GM20431 (cell line): ENCODE results near the gene MBLAC1.

Experiments
- in situ Hi-C: fragments of 300-500 bp; cut with MseI, MboI; formaldehyde crosslinking; loops from one replicate; pipeline ENCODE4 v1.15.0; 2020; ENCODE audit warnings: low sequenced_read_pairs; ENCODE audit not compliant: unreplicated experiment

The MBLAC1 gene, protein sequence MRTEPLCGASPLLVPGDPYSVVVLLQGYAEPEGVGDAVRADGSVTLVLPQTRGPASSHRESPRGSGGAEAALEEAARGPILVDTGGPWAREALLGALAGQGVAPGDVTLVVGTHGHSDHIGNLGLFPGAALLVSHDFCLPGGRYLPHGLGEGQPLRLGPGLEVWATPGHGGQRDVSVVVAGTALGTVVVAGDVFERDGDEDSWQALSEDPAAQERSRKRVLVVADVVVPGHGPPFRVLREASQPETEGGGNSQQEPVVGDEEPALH

DNA sequence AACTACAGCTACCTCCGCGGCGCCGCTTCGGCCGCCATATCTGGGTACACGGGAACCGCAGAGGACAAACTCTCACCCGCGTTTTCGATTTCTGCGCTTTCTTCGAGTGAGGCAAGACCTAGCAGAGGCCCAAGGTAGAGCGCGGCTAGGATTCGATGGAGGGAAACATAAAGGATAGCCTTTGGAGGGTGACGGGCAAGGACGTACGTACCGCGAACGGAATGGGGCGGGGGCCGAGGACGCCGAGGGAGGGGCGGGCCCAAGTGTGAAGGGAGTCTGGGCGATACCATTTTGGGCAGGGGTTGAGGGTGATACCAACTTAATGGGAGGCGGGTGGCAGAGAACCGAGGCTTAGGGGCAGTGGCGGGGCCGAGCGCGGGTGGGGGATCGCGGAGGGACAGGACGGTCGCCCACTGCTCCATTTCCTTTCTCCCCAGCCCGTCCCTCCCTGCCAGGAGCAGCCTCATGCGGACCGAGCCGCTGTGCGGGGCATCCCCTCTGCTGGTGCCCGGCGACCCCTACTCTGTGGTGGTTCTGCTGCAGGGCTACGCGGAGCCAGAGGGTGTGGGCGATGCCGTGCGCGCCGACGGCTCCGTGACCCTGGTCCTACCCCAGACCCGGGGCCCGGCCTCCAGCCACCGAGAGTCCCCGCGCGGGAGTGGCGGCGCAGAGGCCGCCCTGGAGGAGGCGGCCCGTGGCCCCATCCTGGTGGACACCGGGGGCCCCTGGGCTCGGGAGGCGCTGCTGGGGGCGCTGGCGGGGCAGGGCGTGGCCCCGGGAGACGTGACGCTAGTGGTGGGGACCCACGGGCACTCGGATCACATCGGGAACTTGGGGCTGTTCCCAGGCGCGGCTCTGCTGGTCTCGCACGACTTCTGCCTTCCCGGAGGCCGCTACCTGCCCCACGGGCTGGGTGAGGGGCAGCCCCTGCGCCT, at the start of gene MBLAC1:
Gene MBLAC1, plus strand, starts transcription at position 37 of the 935 bp plus-strand sequence. Its CDS starts 429 bp downstream, at position 466.
- in situ Hi-C loops, result no loop called here

DNA sequence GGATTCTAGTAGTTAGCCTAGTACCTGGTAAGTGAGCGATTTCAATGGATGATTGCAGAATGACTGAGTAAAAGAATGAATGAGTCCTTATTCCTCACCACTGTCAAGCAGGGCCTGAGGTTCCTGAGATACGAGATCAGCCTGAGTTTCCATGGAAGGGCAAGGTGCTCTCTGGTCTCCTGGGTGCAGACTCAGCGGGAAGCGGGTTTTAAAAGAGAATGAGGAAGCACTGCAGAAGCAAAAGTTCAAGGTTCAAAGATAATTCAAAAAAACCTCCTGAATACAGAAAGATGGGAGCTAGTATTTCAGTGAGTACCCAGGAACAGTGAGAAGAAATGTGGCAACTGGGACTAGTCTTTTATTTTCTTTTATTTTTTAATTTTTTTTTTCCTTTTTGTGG, 49.6 kb upstream of the MBLAC1 start:
- in situ Hi-C loops, result no loop called here

DNA sequence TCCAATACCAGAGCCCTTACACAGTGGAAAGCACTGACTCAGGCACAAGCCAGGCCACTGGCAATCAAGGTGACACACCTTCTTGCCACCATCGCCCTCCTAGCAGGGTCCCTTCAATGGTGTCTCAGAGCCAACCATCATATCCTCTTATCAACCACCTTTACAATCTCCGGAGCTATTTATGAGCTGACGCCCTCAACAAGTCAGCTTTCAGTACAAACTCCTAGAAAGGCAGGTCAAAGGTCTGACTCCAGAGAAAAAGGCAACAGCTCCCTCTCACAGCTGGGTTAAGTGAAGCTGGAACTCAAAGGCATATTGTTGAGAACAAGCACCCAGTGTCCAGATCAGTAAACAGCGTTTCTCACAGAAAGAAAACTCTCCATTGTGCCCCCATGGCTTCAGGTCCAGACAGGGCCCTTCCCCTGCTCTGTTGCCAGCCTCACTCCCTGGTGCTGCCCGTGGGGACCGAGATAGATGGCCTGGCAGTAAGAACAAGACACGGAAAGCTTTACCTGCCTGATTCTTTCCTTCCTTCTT, 47.7 kb upstream of the MBLAC1 start:
- in situ Hi-C loops, result no loop called here

DNA sequence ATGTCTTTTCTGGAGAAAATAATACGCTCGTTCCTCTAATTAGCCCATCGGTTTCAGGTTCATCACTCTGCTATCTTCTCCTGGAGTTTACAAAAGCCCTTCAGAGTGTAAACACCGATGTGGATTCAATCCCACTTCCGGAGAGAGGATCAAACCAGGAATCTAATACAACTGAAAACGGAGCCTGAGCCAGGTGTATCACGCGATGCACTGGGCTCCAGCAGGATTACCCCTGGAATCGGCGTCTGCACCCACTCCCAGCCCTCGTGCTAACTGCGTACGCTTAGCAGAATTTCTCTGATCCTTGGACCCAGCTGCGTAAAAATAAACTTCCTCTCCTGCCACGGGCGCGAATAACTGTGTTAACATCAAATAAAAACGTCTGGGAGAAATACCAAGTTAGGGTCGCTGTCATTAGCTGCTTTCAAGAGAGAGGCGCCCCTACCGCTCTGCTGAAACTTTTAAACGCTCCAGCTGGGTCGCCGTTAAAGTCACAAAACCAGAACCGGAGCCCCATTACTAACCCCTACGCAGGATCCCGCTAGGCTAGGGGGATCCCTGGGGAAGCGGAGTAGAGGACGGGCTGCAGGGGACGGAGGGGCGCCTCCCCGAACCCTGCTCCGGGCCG, 45.7 kb upstream of the MBLAC1 start:
- in situ Hi-C loops, result no loop called here

DNA sequence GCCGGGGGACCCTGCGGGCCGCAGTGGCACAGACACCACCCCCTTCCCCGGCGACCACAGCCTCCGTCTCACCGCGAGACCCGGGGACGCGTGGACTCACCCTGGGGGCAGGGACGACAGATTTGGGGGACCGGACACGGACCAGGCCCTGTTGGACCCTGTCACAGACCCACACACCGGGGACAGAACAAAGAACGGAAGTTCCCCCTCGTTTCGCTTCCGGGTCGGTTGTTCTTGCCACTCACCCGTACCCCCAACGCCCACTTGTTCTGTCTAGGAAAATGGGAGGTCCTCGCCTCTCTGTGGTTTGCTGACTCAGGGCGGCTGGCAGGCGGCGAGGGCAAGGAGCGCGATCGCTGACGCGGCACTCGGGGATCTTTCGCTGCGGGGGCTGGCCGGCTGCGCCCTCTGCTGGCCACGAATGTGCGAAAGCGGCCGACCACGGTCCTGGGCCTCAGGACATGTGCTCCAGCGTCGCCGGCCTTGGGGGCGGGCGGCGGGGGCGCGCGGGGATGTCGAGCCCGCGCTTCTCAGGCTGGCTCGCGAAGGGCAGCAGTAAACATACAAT, 45.1 kb upstream of the MBLAC1 start, which contains the start of gene ZNF3:
Gene ZNF3, minus strand, starts transcription at position 189 of the 568 bp plus-strand sequence. CDS start 4,366 bp downstream, outside the sequence.
- in situ Hi-C loops, result no loop called here

DNA sequence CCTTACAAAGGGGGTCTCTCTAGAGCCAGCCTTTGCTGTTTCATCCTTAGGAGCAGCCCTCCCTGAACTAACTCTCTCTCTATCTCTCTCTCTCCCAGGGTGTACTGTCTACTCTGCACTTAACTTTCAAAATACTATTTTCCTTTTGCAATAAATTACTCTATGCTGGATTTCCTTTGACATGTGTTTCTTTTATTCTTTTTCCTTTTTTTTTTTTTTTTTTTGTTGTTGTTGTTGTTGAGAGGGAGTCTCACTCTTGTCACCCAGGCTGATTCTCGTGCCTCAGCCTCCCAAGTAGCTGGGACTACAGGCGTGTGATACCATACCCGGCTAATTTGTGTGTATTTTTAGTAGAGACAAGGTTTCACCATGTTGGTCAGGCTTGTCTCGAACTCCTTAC, 43.8 kb upstream of the MBLAC1 start:
- in situ Hi-C loops, result no loop called here

DNA sequence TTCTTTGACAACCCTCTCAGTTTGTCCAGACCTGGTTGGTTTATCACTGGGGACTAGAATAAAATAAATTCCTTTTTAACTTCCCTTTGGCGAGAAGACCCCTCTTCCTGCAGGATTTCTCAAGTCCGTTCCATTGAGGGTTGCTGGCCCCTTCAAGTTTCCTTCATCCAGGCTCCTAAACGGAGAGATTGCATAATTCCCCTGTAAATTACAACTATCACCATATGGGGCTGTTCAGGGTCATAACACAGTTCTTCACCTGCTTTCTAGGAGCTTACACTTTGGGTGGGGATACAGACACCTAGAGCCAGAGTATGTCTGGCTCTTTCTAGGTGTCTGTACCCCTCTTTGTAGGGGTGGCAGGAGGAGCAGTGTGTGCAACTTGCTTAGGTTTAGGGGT, 41.3 kb upstream of the MBLAC1 start:
- in situ Hi-C loops, result no loop called here

DNA sequence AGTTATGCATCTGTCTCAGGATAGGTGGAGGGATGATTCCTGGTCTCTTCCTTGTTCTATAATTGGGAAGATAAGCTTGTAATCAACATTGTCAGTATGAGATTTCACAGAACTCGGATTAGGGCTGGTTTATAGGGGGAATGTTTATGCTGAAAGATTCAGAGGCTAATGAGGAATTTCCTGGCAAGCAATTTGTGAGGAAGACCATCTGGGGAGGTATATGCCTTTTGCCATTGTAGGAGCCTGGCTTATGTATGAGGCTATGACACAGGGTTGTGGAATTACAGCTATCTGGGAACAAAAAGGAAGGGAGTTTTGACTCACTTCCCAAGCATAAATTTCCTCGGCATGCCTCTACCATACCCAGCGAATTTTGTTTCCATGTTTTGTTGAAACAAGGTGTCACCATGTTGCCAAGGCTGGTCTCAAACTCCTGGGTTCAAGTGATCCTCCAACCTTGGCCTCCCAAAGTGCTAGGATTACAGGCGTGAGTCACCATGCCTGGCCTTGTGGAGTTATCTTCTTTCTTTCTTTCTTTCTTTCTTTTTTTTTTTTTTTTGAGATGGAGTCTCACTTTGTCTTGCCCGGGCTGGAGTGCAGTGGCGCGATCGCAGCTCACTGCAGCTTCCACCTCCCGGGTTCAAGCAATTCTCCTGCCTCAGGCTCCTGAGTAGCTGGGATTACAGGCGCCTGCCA, 39.6 kb upstream of the MBLAC1 start:
- in situ Hi-C loops, result no loop called here

DNA sequence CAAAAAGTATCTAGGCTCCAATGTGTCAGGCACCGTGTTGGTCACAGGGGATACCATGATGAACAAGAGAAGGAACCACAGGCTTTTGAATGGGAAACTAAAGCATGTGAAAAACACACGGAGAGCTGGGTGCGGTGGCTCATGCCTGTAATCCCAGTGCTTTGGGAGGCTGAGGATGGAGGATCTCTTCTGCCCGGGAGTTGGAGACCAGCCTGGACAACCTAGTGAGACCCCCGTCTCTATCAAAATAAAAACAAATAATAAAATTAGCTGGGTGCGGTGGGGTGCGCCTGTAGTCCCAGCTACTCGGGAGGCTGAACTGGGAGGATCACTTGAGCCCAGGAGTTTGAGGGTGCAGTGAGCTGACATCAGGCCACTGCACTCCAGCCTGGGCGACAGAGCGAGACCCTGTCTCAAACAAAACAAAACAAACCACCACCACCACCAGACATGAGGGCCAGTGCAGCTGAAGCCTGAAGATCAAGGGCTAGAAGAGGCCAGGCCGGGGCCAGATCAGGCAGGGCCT, 38.6 kb upstream of the MBLAC1 start:
- in situ Hi-C loops, result no loop called here

DNA sequence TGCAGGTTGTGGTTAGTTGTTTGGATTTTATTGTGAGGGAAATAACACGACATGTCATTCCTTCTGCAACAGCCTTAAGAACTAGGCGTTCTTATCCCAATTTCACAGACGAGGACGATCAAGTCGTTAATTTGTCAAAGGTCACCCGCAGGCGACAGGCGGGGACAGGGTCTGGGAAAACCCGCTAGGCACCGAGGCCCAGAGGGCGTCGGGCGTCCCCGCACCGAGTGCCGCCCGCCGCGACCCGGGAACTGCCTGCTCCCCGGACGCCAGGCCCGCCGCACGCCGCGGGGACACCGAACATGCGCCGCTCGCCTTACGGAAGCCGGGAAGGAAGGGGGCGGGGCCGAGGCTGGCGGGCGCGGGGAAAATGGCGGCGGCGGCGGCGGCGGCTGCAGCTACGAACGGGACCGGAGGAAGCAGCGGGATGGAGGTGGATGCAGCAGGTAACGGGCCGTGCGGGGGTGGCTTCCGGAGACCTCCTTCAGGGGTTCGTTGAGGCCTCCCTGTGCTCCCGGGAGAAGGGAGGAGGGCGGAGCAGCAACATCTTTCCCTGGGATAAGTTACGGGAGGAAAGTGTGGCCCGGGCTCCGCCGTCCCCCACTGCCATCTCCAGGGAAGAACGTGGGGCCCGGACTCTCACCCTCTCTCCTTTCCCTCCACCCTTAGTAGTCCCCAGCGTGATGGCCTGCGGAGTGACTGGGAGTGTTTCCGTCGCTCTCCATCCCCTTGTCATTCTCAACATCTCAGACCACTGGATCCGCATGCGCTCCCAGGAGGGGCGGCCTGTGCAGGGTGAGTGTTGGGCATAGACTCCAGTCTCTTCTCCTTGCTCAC, 37.9 kb upstream of the MBLAC1 start, which contains the start of gene COPS6:
Gene COPS6, plus strand, starts transcription at position 349 of the 837 bp plus-strand sequence. Its CDS starts 22 bp downstream, at position 371.
- in situ Hi-C loops, result no loop called here

DNA sequence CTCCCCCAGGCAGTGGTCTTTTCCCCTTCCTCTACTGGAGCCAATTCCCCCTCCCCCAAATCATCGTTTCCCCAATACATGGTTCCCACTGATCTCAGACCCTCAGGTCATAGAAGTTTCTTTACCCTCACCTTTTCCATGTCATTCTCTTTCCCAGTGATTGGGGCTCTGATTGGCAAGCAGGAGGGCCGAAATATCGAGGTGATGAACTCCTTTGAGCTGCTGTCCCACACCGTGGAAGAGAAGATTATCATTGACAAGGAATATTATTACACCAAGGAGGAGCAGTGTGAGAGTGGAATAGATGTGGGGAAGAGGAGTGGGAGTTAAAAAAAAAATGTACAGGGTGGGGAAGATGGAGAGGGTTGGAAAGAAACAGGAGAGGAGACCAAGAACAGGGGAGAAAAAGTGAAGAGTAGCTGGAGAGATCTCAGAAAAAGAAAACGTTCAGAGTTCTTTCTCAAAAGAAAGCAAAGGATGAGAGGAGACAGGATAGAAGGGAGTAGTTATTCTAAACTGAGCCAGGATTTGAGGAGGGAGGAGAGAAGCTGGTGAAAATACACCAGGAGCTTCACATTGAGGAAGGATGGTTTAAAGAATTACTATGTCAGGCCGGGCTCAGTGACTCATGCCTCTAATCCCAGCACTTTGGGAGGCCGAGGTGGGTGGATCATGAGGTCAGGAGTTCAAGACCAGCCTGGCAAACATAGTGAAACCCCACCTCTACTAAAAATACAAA, 37.1 kb upstream of the MBLAC1 start:
- in situ Hi-C loops, result no loop called here

DNA sequence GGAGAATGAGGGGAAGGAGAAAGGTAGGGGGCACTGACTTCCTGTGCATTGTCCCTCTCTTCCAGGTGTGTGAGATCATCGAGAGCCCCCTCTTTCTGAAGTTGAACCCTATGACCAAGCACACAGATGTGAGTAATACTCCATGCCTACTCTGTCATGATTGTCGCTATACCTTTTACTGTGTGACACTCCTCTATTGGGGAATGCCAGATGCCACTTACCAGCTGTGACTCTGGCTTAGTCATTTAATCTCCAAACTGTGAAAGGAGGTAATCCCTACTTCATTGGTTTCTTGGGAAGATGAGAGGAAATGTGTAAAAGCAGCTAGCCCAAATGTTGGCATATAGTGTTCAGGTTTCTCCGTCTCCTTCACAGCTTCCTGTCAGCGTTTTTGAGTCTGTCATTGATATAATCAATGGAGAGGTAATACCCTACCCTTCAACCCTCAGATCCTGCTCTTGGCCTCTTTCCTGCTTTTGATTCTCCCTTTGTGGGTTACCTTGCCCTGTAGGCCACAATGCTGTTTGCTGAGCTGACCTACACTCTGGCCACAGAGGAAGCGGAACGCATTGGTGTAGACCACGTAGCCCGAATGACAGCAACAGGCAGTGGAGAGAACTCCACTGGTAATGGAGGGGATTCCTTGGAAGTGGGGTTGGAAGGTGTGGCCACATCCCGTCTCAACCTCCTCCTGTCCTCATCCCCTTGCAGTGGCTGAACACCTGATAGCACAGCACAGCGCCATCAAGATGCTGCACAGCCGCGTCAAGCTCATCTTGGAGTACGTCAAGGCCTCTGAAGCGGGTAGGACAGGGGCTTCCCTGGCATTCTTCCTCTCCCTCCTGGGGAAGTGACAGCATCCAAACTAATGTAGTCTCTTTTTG, 36.0 kb upstream of the MBLAC1 start:
- in situ Hi-C loops, result no loop called here

DNA sequence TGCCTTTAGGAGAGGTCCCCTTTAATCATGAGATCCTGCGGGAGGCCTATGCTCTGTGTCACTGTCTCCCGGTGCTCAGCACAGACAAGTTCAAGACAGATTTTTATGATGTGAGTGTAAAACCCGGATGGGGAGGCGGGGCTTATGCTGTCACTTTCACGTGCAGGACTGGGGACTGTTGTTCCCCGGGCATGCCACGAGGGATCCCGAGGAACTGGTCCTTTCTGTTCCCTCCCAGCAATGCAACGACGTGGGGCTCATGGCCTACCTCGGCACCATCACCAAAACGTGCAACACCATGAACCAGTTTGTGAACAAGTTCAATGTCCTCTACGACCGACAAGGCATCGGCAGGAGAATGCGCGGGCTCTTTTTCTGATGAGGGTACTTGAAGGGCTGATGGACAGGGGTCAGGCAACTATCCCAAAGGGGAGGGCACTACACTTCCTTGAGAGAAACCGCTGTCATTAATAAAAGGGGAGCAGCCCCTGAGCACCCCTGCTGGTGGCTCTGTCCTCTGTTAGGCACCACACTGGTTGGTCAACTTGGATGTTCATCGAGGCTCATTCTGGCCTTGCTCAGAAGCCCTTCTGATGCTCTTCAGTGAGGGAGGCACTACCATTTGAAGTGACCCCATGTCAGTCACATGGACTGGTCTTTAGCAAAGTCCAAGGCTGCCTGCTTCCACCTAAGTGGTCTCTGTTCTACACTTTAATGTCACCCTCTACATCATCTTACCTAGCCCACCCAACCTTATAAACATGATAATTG, 35.2 kb upstream of the MBLAC1 start:
- in situ Hi-C loops, result no loop called here

DNA sequence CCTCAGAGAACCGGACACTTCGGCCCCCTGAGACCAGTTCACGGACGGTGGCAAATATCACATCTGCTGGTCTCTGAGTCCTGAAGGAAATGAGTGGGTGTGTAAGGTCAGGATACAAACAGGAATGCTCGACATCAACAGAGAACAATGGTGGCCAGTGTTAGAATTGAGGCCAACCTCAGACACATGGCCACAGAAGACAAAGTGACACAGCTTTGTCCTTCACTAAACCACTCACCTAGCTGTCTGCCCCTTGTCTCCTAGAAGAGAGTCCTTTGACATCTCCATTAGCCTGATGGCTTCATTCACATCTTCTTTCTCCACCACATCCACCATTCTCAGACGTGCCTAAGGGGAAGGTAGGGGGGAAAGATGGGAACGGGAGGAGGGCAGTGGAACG, 33.7 kb upstream of the MBLAC1 start:
- in situ Hi-C loops, result no loop called here

DNA sequence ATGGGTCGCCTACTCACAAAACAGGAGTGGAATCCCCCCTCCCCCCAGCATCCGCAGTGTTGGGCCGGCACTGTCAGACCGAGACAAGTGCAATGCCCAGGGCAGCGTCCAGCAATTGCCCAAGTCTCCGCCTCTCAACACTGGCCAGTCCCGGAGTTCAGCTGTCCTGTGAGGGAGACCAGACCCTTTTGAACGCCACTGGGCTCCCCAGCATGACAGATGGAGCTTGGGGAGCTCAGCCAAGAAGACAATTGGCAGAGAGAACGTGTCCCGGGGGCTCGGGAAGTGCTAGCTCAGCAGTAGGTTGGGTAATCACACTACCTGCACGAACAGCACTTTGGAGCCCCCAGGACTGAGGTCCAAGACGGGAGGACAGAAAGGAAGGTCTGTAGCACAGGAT, 33.3 kb upstream of the MBLAC1 start:
- in situ Hi-C loops, result no loop called here

DNA sequence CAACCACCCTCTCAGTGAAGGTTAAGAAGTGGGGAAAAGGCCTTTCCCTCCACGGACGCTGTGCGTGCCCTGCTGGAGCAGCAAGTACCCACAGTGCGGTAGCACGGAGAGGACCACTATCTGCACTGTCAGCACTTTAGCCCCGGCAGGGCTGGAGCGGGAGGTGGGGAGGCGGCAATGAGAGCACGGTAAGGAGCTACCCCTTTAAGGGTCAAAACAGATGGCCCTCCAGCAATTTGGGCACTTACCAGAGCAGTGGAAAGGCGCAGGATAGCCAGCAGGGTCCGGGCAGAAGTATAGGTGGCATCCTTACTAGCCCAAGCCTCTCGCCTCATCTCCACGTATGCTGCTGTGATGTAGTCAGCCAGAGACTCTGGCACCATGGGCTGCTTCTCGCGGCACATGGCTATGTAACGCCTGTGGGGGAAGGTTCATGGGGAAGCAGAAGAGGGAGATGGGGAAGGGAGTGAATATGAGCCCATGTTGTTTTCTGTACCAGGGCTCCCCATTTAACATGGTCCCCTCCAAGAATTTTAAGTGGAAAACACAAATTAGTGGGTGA, 32.8 kb upstream of the MBLAC1 start:
- in situ Hi-C loops, result no loop called here
